ENCODE results near the gene ATP2B2. TPM values are rescaled to one million over a fixed set of nuclear protein-coding genes. Genes with fewer than 3 reads are reported as not detected.

Gene ATP2B2
- total and polyA plus RNA-seq, 2 experiments from 2014 or later = 0.42 to 0.63 TPM

GRCh38 chr3:10357592-10358308 lies 147.6 kb downstream of the ATP2B2 start (continued):
- TF ChIP-seq, protein P1, sequence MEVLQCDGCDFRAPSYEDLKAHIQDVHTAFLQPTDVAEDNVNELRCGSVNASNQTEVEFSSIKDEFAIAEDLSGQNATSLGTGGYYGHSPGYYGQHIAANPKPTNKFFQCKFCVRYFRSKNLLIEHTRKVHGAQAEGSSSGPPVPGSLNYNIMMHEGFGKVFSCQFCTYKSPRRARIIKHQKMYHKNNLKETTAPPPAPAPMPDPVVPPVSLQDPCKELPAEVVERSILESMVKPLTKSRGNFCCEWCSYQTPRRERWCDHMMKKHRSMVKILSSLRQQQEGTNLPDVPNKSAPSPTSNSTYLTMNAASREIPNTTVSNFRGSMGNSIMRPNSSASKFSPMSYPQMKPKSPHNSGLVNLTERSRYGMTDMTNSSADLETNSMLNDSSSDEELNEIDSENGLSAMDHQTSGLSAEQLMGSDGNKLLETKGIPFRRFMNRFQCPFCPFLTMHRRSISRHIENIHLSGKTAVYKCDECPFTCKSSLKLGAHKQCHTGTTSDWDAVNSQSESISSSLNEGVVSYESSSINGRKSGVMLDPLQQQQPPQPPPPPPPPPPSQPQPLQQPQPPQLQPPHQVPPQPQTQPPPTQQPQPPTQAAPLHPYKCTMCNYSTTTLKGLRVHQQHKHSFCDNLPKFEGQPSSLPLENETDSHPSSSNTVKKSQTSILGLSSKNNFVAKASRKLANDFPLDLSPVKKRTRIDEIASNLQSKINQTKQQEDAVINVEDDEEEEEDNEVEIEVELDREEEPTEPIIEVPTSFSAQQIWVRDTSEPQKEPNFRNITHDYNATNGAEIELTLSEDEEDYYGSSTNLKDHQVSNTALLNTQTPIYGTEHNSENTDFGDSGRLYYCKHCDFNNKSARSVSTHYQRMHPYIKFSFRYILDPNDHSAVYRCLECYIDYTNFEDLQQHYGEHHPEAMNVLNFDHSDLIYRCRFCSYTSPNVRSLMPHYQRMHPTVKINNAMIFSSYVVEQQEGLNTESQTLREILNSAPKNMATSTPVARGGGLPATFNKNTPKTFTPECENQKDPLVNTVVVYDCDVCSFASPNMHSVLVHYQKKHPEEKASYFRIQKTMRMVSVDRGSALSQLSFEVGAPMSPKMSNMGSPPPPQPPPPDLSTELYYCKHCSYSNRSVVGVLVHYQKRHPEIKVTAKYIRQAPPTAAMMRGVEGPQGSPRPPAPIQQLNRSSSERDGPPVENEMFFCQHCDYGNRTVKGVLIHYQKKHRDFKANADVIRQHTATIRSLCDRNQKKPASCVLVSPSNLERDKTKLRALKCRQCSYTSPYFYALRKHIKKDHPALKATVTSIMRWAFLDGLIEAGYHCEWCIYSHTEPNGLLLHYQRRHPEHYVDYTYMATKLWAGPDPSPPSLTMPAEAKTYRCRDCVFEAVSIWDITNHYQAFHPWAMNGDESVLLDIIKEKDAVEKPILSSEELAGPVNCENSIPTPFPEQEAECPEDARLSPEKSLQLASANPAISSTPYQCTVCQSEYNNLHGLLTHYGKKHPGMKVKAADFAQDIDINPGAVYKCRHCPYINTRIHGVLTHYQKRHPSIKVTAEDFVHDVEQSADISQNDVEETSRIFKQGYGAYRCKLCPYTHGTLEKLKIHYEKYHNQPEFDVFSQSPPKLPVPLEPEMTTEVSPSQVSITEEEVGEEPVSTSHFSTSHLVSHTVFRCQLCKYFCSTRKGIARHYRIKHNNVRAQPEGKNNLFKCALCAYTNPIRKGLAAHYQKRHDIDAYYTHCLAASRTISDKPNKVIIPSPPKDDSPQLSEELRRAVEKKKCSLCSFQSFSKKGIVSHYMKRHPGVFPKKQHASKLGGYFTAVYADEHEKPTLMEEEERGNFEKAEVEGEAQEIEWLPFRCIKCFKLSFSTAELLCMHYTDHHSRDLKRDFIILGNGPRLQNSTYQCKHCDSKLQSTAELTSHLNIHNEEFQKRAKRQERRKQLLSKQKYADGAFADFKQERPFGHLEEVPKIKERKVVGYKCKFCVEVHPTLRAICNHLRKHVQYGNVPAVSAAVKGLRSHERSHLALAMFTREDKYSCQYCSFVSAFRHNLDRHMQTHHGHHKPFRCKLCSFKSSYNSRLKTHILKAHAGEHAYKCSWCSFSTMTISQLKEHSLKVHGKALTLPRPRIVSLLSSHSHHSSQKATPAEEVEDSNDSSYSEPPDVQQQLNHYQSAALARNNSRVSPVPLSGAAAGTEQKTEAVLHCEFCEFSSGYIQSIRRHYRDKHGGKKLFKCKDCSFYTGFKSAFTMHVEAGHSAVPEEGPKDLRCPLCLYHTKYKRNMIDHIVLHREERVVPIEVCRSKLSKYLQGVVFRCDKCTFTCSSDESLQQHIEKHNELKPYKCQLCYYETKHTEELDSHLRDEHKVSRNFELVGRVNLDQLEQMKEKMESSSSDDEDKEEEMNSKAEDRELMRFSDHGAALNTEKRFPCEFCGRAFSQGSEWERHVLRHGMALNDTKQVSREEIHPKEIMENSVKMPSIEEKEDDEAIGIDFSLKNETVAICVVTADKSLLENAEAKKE (CRISPR knock-in tag; IDR thresholded peaks at IDR 0.05) = no peak
- TF ChIP-seq STAT1 (IDR thresholded peaks at IDR 0.05; ENCODE audit: unreplicated experiment) = no peak
- no peak for TF ChIP-seq ZNF331 (CRISPR knock-in tag; IDR thresholded peaks at IDR 0.05; ENCODE audit: low read depth)
- no peak for TF ChIP-seq CTCF (conservative IDR thresholded peaks at IDR 0.05; ENCODE audit: low read depth in 2 of 2)
- TF ChIP-seq JUNB (IDR thresholded peaks at IDR 0.05; ENCODE audit: unreplicated experiment) = no peak
- no peak for TF ChIP-seq POLR2AphosphoS5 (IDR thresholded peaks at IDR 0.05; ENCODE audit: low read depth)
- TF ChIP-seq NANOG (IDR thresholded peaks at IDR 0.05; ENCODE audit: borderline replicate concordance) = no peak
- TF ChIP-seq CREB1 (CRISPR knock-in tag; IDR thresholded peaks at IDR 0.05; ENCODE audit: low read depth) = no peak
- TF ChIP-seq EZH2 (IDR thresholded peaks at IDR 0.05; ENCODE audit: low read depth, unreplicated experiment) = no peak

All from GM23338 (cell line).